Left ventricle myocardium inferior (tissue), 1 donor: ENCODE measurements around the gene SIPA1. TPM values are rescaled to one million over a fixed set of nuclear protein-coding genes. Genes with fewer than 3 reads are reported as not detected.

ENCODE experiments used
- DNase-seq: peaks from one replicate; pipeline ENCODE4 v3.0.0-alpha.2; 2020
- H3K27ac ChIP-seq: fragments of 200-600 bp; replicated peaks from 2 replicates; pipeline ENCODE4 v1.8.0; 2021
- H3K27me3 ChIP-seq: fragments of 200-600 bp; 2 replicates; pipeline ENCODE4 v1.8.0; 2021; ENCODE audit warnings: low read depth
- H3K36me3 ChIP-seq: fragments of 200-600 bp; 2 replicates; pipeline ENCODE4 v1.8.0; 2021
- H3K4me1 ChIP-seq: fragments of 200-600 bp; 2 replicates; pipeline ENCODE4 v1.8.0; 2021
- H3K4me3 ChIP-seq: fragments of 200-600 bp; 2 replicates; pipeline ENCODE4 v1.8.0; 2021; ENCODE audit warnings: mild to moderate bottlenecking, moderate library complexity
- H3K9me3 ChIP-seq: fragments of 200-600 bp; replicated peaks from 2 replicates; pipeline ENCODE4 v1.8.0; 2021
- intact Hi-C: fragments of 100-400 bp; cut with micrococcal nuclease; formaldehyde crosslinking; loops from one replicate; pipeline ENCODE4 v1.11.0; 2022
- total RNA-seq: library from RNA; stranded (reverse); fragmentation: NEBNext Ultra II Directional; extraction: Animal tissue kit (Norgen Biotek cat#: 25700); gene quantifications from one replicate; pipeline ENCODE4 v1.2.1, GENCODE V29; 2021
- TF ChIP-seq, protein P1 (sequence below): fragments of 200-600 bp; IDR thresholded peaks from 2 replicates; pipeline ENCODE4 v1.8.0; 2021; ENCODE audit warnings: antibody characterized with exemption, mild to moderate bottlenecking, borderline replicate concordance
- donor health status: DM: no; HTN: yes; CAD: no; lungs with severe emphysema.

SIPA1 gene
- total RNA-seq, 1 donor from 2014 or later, result 21.0 TPM

DNA sequence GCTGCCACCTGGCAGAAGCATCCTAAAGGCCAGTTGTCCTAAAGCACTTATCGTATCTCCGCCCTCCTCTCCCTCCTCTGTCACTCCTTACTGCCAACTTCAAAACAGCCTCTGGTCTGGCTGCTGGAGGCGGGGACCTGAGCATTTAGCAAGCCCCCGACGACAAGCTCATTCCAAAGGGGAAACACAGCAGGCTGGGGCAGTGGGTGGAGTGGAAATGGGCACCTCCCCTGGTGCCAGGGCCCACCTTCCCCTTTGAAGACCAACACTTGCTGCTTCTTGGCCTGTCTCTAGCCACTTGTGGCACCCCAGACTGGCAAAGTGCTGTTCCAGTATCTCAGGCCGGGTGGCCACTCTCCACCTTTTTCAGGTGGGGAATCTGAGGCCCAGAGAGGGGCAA lies 27.5 kb upstream of the SIPA1 start:
- no peak for DNase-seq
- Histone ChIP-seq H3K4me1 (peaks cover 88% of the 10 kb centered on the region), H3K36me3 (peaks cover 65% of the 10 kb centered on the region), H3K27ac (peak overlapping the region; percentile 94), H3K9me3 (no peaks in the 10 kb centered on the region), H3K27me3 (no peaks in the 10 kb centered on the region), H3K4me3 (peak overlapping the region; percentile 93)
- intact Hi-C loops, result no loop called here
- TF ChIP-seq, protein P1, sequence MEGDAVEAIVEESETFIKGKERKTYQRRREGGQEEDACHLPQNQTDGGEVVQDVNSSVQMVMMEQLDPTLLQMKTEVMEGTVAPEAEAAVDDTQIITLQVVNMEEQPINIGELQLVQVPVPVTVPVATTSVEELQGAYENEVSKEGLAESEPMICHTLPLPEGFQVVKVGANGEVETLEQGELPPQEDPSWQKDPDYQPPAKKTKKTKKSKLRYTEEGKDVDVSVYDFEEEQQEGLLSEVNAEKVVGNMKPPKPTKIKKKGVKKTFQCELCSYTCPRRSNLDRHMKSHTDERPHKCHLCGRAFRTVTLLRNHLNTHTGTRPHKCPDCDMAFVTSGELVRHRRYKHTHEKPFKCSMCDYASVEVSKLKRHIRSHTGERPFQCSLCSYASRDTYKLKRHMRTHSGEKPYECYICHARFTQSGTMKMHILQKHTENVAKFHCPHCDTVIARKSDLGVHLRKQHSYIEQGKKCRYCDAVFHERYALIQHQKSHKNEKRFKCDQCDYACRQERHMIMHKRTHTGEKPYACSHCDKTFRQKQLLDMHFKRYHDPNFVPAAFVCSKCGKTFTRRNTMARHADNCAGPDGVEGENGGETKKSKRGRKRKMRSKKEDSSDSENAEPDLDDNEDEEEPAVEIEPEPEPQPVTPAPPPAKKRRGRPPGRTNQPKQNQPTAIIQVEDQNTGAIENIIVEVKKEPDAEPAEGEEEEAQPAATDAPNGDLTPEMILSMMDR, result no peak

DNA sequence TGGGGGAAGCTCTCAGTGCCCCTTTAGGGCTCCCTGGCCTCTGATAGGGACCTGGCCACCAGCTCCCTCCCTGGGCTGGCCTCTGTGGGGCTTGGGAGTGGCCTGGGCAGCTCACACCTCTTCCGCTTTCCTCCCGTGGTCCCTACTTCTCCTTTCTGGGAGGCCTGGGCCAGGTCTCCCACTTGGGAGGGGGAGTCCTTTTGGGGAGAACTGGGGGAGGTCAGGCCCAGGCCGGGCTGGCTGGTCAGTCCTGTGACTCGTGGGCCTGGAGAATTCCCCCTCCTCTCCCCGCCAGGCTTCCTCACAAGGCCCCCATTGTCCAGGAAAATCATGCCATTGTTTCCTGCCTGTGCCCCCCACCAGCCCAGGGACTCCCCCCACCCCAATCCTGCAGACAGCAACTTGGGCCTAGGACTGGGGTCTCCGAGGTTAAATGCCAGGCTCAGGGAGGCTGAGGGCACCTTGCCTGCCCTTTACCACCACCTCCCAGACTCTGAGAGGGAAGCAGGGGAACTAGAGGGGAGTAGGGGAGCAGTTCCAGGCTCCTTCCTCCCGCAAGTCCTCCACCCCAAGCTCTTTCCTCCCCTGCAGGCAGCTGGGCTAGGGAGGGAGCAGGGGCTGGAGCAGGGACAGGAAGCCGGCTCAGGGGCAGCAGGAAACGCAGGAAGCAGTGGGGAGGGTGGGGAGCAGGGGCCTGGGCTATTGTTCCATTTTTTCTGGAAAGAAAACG lies 26.7 kb upstream of the SIPA1 start:
- intact Hi-C loops, result no loop called here
- Histone ChIP-seq H3K9me3 (no peaks in the 10 kb centered on the region), H3K4me3 (peak overlapping the region; percentile 93), H3K36me3 (peaks cover 57% of the 10 kb centered on the region), H3K27me3 (no peaks in the 10 kb centered on the region), H3K27ac (peak overlapping the region; percentile 94), H3K4me1 (peaks cover 90% of the 10 kb centered on the region)
- TF ChIP-seq, protein P1, result no peak
- DNase-seq, result peak; percentile 68

DNA sequence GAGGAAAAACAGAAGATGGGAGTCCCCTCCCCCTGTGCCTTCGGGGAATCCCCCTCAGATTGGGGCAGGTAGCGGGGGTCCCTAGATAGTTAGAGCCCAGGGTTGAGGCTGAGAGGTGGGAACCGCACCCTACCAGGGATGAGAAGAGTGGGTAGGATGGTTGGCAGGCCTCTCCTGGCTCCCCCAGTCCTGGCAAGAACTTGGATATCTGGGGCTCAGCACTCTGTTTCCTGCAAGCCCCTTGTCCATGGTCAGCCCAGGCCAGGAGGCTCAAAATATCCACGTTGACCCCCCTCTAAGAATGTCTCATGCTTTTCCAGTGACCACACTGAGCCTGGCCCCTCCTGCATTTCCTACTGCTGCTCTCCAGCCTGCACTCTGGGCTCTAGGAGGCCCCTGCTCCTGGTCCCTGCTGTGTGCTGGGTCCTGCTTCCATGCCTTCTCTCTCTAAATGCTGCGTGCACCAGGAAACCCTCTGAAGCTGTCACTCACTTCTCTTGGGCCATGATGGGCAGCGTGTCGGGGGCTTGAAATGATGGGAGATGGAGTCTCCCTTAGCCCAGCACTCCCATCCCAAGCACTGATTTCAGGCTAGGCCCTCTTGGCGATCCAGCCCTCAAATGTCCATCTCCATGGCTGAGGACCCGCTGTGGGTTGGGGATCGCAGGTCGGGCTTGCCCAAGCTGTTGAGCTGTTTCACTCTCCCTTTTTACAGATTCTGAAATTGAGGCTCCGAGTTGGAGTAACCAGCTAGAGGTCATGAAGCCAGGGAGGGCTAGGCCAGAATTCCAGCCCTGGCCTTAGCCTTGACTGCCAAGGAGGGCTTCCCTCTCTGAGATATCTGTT lies 25.9 kb upstream of the SIPA1 start:
- Histone ChIP-seq H3K27ac (peak overlapping the region; percentile 94), H3K27me3 (no peaks in the 10 kb centered on the region), H3K36me3 (peaks cover 53% of the 10 kb centered on the region), H3K9me3 (no peaks in the 10 kb centered on the region), H3K4me3 (peak overlapping the region; percentile 93), H3K4me1 (peaks cover 91% of the 10 kb centered on the region)
- TF ChIP-seq, protein P1, result no peak
- intact Hi-C loops, result no loop called here
- no peak for DNase-seq

DNA sequence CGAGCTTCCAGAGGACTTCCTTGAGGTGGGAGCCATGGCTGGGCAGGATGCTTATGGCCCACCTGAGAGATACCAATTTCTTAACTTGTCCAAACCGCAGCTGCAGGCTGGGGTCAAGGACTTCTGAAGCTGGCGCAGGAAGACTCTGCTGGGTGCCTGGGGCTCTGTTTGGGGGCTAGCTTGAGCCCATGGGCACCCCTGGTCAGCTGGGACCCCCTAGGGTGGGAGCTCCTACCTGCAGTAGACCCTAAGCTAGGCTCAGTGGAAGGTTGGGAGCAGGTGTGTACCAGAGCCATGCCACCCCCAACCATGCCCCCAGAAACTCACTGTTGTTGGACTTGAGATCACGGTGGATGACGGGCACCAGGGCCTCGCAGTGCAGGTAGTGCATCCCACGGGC lies 25.2 kb upstream of the SIPA1 start:
- H3K27ac ChIP-seq, result peak overlapping the region; percentile 94
- peaks cover 55% of the 10 kb centered on the region for H3K36me3 ChIP-seq
- peak overlapping the region; percentile 93 for H3K4me3 ChIP-seq
- DNase-seq, result no peak
- intact Hi-C loops, result no loop called here
- H3K9me3 ChIP-seq, result no peaks in the 10 kb centered on the region
- H3K4me1 ChIP-seq, result peaks cover 91% of the 10 kb centered on the region
- H3K27me3 ChIP-seq, result no peaks in the 10 kb centered on the region
- TF ChIP-seq, protein P1, result no peak

DNA sequence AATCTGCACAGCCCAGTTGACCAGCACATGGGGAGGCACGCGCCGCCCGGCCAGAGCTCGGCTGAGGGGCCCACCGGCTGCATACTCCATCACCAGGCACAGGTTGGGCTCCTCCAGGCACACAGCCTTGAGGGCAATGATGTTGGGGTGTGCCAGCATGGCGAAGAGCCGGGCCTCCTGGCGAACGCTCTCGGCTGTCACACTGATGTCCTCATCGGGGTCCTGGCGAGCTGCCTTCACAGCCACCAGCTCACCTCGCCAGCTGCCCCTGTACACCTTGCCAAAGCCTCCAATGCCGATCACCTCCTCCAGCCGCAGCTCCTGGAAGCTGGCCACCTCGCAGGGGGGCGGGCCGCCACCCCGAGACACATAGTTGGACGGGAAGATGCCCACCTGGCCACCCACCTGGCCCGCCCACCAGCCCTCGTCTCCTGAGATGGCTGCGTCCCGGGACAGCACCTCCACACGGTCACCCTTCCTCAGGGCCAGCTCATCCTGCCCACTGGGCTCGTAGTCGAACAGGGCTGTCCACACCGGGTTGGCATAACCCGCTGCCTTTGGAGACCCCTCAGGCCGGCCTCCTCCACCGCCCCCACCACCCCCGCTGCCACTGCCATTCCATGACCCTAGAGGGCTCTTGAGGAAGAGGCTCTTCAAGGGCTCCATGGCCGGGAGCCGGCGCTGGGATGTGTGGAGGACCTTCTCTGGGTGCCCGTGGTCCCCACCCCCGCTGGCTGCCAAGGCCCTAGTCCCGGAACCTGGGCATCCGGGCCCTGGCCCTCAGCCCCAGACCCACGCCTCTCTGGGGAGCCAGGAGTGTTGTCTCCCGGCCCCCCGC lies 24.6 kb upstream of the SIPA1 start:
- Histone ChIP-seq H3K27me3 (no peaks in the 10 kb centered on the region), H3K4me1 (peaks cover 88% of the 10 kb centered on the region), H3K36me3 (peaks cover 55% of the 10 kb centered on the region), H3K27ac (peak overlapping the region; percentile 94), H3K9me3 (no peaks in the 10 kb centered on the region), H3K4me3 (peak overlapping the region; percentile 93)
- TF ChIP-seq, protein P1, result no peak
- DNase-seq, result no peak
- intact Hi-C loops, result no loop called here
